DND-41 (cell line): ENCODE data around the gene JSRP1.

Experiments
- ATAC-seq: fragments of 200-7000 bp; cut with Tn5 transposase; 3 replicates; pipeline ENCODE4 v1.9.1; 2021; ENCODE audit warnings: low read depth; ENCODE audit not compliant: insufficient read depth
- DNase-seq: peaks from one replicate; pipeline ENCODE4 v3.0.0-alpha.2; 2020
- H2AFZ ChIP-seq: 2 replicates; pipeline ENCODE4 v1.6.0; 2012; ENCODE audit warnings: low read depth, low read length
- H3K27ac ChIP-seq: 2 replicates; pipeline ENCODE4 v1.5.1; 2012; ENCODE audit warnings: low read length, inconsistent platforms
- H3K27me3 ChIP-seq: fragments of 200-600 bp; sonication (generic); 2 replicates; pipeline ENCODE4 v1.6.0; 2012; ENCODE audit warnings: low read length, mild to moderate bottlenecking, inconsistent platforms; ENCODE audit not compliant: insufficient read depth, poor library complexity
- H3K36me3 ChIP-seq: 2 replicates; pipeline ENCODE4 v1.5.1; 2012; ENCODE audit warnings: low read length, inconsistent platforms; ENCODE audit not compliant: insufficient read depth
- H3K4me1 ChIP-seq: 2 replicates; pipeline ENCODE4 v1.5.1; 2012; ENCODE audit warnings: mild to moderate bottlenecking, low read length; ENCODE audit not compliant: insufficient read depth
- H3K4me2 ChIP-seq: 2 replicates; pipeline ENCODE4 v1.6.0; 2012; ENCODE audit warnings: mild to moderate bottlenecking, moderate library complexity, low read length, inconsistent platforms; ENCODE audit not compliant: insufficient read depth
- H3K4me3 ChIP-seq, 2 experiments: fragments of 200-600 bp in 1 of 2; shearing (Covaris generic) in 1 of 2; 2 replicates each; pipeline ENCODE4 v1.5.1; 2012 to 2016; ENCODE audit warnings: inconsistent platforms in 2 of 2, low read length in 2 of 2, mild to moderate bottlenecking in 2 of 2, low read depth in 1 of 2, moderate library complexity in 1 of 2
- H3K79me2 ChIP-seq: 2 replicates; pipeline ENCODE4 v1.6.0; 2012; ENCODE audit warnings: low read length, inconsistent platforms; ENCODE audit not compliant: insufficient read depth
- H3K9ac ChIP-seq: 2 replicates; pipeline ENCODE4 v1.6.0; 2012; ENCODE audit warnings: low read depth, mild to moderate bottlenecking, inconsistent platforms, low read length, moderate library complexity
- H3K9me3 ChIP-seq: 2 replicates; pipeline ENCODE4 v1.5.1; 2012; ENCODE audit warnings: low read length, moderate library complexity, mild to moderate bottlenecking, inconsistent platforms; ENCODE audit not compliant: insufficient read depth, severe bottlenecking
- H4K20me1 ChIP-seq: 2 replicates; pipeline ENCODE4 v1.6.0; 2012; ENCODE audit warnings: low read length; ENCODE audit not compliant: insufficient read depth
- CTCF ChIP-seq: IDR thresholded peaks from 2 replicates; pipeline ENCODE4 v1.5.1; 2012; ENCODE audit warnings: borderline replicate concordance, low read length, moderate library complexity, mild to moderate bottlenecking; ENCODE audit not compliant: poor library complexity, severe bottlenecking; ENCODE audit errors: extremely low read depth
- EZH2 ChIP-seq: IDR thresholded peaks from 3 replicates; pipeline ENCODE4 v1.6.1; 2012; ENCODE audit warnings: borderline replicate concordance, low read depth, mild to moderate bottlenecking, moderate library complexity, low read length, inconsistent platforms; ENCODE audit not compliant: severe bottlenecking

Gene JSRP1

DNA sequence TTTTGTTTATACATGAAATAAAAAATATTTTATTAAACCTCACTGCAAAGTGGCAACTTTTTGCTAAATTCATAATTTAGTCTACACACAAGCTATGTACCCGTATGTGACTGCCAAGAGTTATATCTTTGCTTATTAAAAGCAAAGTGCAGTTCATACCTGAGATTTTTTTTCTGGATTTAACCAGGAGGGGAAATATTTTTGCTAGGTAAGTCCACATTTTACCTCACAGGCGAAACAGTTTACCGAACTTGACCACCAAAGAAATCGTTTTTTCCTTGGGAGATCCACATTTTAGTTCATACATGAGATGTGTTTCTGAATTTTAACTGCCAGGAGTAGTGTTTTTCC is 12.2 kb upstream of the JSRP1 start:
- TF ChIP-seq EZH2 (no peak), CTCF (no peak)
- peaks cover 40% of the 10 kb centered on the region for H4K20me1 ChIP-seq
- peaks cover 34% of the 10 kb centered on the region for H3K4me1 ChIP-seq
- peaks cover 36% of the 10 kb centered on the region for H3K36me3 ChIP-seq
- peak overlapping the region; percentile 82; a peak in 3 of 4 replicates for H3K4me3 ChIP-seq
- peak overlapping the region; percentile 83 for H2AFZ ChIP-seq
- peaks cover 52% of the 10 kb centered on the region for H3K79me2 ChIP-seq
- ATAC-seq (no peak), DNase-seq (no peak)
- H3K4me2 ChIP-seq = peak overlapping the region; percentile 72
- H3K27me3 ChIP-seq = no peaks in the 10 kb centered on the region
- peak overlapping the region; percentile 100 for H3K9ac ChIP-seq
- peak overlapping the region; percentile 89 for H3K27ac ChIP-seq
- H3K9me3 ChIP-seq = no peaks in the 10 kb centered on the region

GRCh38 chr19:2266183-2266993 is 10.2 kb upstream of the JSRP1 start:
- peak; percentile 53 for DNase-seq
- H3K27ac ChIP-seq = no peak overlapping the region
- no peak overlapping the region for H3K9ac ChIP-seq
- no peaks in the 10 kb centered on the region for H3K9me3 ChIP-seq
- no peak for ATAC-seq
- no peak overlapping the region for H2AFZ ChIP-seq
- TF ChIP-seq EZH2 (no peak), CTCF (no peak)
- no peaks in the 10 kb centered on the region for H3K27me3 ChIP-seq
- peaks cover 14% of the 10 kb centered on the region for H3K4me1 ChIP-seq
- peaks cover 31% of the 10 kb centered on the region for H3K79me2 ChIP-seq
- no peak overlapping the region for H3K4me3 ChIP-seq
- H3K4me2 ChIP-seq = no peak overlapping the region
- peaks cover 20% of the 10 kb centered on the region for H4K20me1 ChIP-seq
- peaks cover 19% of the 10 kb centered on the region for H3K36me3 ChIP-seq

DNA sequence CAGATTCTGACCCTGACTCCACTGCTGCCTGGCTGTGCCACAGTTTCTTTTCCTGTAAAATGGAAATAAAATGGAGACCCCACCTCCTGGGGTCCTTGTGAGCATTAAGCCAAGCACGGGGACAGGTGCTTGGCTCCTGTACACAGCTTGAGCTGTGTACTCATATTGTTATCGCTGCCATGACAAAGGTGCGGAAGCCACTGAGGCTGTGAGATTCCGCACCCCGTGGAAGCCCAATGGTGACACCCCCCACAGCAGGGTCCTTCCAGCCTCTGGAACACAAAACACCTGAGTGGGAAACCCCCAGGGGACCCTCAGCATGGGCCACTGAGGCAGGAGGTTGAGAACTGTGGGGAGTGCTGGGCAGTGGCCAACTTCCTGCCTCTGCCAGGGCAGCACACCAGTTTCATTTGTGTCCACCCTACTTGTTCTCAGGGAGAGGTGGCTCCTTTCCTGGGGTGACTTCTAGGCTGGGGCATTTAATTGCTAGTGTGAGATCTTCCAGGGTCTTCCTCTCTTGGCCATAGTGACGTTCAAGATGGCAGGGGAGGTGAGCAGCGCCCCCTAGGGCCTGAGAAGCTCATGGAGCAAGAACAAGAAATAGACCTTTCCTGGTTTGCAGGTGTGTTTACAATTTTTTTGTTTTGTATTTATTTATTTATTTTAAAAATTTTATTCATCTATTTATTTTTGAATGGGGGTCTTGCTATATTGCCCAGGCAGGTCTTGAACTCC is 5.4 kb upstream of the JSRP1 start:
- ATAC-seq = 0 out of 3 replicates have a peak, but pooled peaks have one; percentile 36
- Histone ChIP-seq H4K20me1 (no peaks in the 10 kb centered on the region), H3K4me3 (no peak overlapping the region), H3K27me3 (no peaks in the 10 kb centered on the region), H3K79me2 (no peaks in the 10 kb centered on the region), H2AFZ (no peak overlapping the region), H3K4me1 (peaks cover 22% of the 10 kb centered on the region), H3K27ac (0 out of 2 replicates have a peak overlapping the region, but pooled peaks have one; percentile 16), H3K4me2 (no peak overlapping the region), H3K36me3 (no peaks in the 10 kb centered on the region), H3K9ac (no peak overlapping the region), H3K9me3 (no peaks in the 10 kb centered on the region)
- peak; percentile 62 for DNase-seq
- TF ChIP-seq EZH2 = no peak
- TF ChIP-seq CTCF = peak; percentile 67
